ENCODE data around the gene PCDHGA10.
"Not testable (repeated sequence)": the region's sequence is repeated elsewhere in the genome, so short reads cannot be mapped to it uniquely, and the experiment has no call there.

The PCDHGA10 gene

DNA sequence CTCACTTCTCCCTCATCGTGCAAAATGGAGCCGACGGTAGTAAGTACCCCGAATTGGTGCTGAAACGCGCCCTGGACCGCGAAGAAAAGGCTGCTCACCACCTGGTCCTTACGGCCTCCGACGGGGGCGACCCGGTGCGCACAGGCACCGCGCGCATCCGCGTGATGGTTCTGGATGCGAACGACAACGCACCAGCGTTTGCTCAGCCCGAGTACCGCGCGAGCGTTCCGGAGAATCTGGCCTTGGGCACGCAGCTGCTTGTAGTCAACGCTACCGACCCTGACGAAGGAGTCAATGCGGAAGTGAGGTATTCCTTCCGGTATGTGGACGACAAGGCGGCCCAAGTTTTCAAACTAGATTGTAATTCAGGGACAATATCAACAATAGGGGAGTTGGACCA lies 18.5 kb downstream of the PCDHGA10 start:
- no peaks in the 10 kb centered on the region for H3K27me3 ChIP-seq (ENCODE audit: insufficient read depth, low read length)
- no peaks in the 10 kb centered on the region for H3K4me1 ChIP-seq (ENCODE audit: control insufficient read depth in 1 of 2, insufficient read depth in 2 of 2, low read length in 2 of 2)
- H3K4me2 ChIP-seq (ENCODE audit: low read length), result no peak overlapping the region
- H3K4ac ChIP-seq (ENCODE audit: low read depth, low read length), result no peak overlapping the region
- no peaks in the 10 kb centered on the region for H3K79me2 ChIP-seq (ENCODE audit: control insufficient read depth, insufficient read depth, low read length, poor library complexity)
- H4K8ac ChIP-seq (ENCODE audit: low read depth, low read length), result no peak overlapping the region
- peaks cover 29 to 37% of the 10 kb centered on the region in 2 experiments for H3K36me3 ChIP-seq (ENCODE audit: control insufficient read depth in 1 of 2, insufficient read depth in 2 of 2, low read length in 2 of 2)
- no peak overlapping the region for H3K14ac ChIP-seq (ENCODE audit: low read length)
- H2BK120ac ChIP-seq (ENCODE audit: insufficient read depth, low read length, poor library complexity), result no peak overlapping the region
- peaks cover 35% of the 10 kb centered on the region for H3K9me3 ChIP-seq (ENCODE audit: insufficient read depth, low read depth, low read length)
- H3K79me1 ChIP-seq (ENCODE audit: low read length), result no peaks in the 10 kb centered on the region
- no peak overlapping the region for H3K23ac ChIP-seq (ENCODE audit: low read length)
- no peak overlapping the region for H3K27ac ChIP-seq (ENCODE audit: low read depth, low read length)
- DNase-seq, result no peak
- no peak overlapping the region for H3K9ac ChIP-seq (ENCODE audit: low read length)
- no peak overlapping the region for H2AFZ ChIP-seq (ENCODE audit: insufficient read depth, low read length, poor library complexity)
- no peak overlapping the region for H2AK5ac ChIP-seq (ENCODE audit: low read length)
- H2BK5ac ChIP-seq (ENCODE audit: low read depth, low read length, poor library complexity), result no peak overlapping the region
- no CpG with 5 or more reads among the region's 37 CpGs for WGBS (ENCODE audit: extremely low coverage, insufficient coverage, insufficient read length)
- no peak overlapping the region for H3K18ac ChIP-seq (ENCODE audit: low read length)
- no peak overlapping the region for H4K91ac ChIP-seq (ENCODE audit: low read depth, low read length)
- no peak overlapping the region for H3K4me3 ChIP-seq (ENCODE audit: low read depth, low read length)
- H2BK12ac ChIP-seq (ENCODE audit: low read length), result no peak overlapping the region
- H4K12ac ChIP-seq (ENCODE audit: low read depth, low read length), result no peak overlapping the region

DNA sequence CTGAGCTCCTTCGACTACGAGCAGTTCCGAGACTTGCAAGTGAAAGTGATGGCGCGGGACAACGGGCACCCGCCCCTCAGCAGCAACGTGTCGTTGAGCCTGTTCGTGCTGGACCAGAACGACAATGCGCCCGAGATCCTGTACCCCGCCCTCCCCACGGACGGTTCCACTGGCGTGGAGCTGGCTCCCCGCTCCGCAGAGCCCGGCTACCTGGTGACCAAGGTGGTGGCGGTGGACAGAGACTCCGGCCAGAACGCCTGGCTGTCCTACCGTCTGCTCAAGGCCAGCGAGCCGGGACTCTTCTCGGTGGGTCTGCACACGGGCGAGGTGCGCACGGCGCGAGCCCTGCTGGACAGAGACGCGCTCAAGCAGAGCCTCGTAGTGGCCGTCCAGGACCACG lies 19.5 kb downstream of the PCDHGA10 start:
- H3K4me1 ChIP-seq (ENCODE audit: control insufficient read depth in 1 of 2, insufficient read depth in 2 of 2, low read length in 2 of 2); H3K4me3 ChIP-seq (ENCODE audit: low read depth, low read length); H3K4ac ChIP-seq (ENCODE audit: low read depth, low read length); H3K14ac ChIP-seq (ENCODE audit: low read length); DNase-seq; H4K12ac ChIP-seq (ENCODE audit: low read depth, low read length); H2BK5ac ChIP-seq (ENCODE audit: low read depth, low read length, poor library complexity); H2BK12ac ChIP-seq (ENCODE audit: low read length); H4K8ac ChIP-seq (ENCODE audit: low read depth, low read length); H3K27me3 ChIP-seq (ENCODE audit: insufficient read depth, low read length); H3K9ac ChIP-seq (ENCODE audit: low read length); H4K91ac ChIP-seq (ENCODE audit: low read depth, low read length); H3K27ac ChIP-seq (ENCODE audit: low read depth, low read length); H3K79me1 ChIP-seq (ENCODE audit: low read length); H2BK120ac ChIP-seq (ENCODE audit: insufficient read depth, low read length, poor library complexity); H2AFZ ChIP-seq (ENCODE audit: insufficient read depth, low read length, poor library complexity); H3K23ac ChIP-seq (ENCODE audit: low read length); H3K18ac ChIP-seq (ENCODE audit: low read length); H3K4me2 ChIP-seq (ENCODE audit: low read length); H3K79me2 ChIP-seq (ENCODE audit: control insufficient read depth, insufficient read depth, low read length, poor library complexity); H2AK5ac ChIP-seq (ENCODE audit: low read length): not testable (repeated sequence)
- no CpG with 5 or more reads among the region's 38 CpGs for WGBS (ENCODE audit: extremely low coverage, insufficient coverage, insufficient read length)
- peaks cover 32% of the 10 kb centered on the region for H3K9me3 ChIP-seq (ENCODE audit: insufficient read depth, low read depth, low read length)
- peaks cover 28 to 31% of the 10 kb centered on the region in 2 experiments for H3K36me3 ChIP-seq (ENCODE audit: control insufficient read depth in 1 of 2, insufficient read depth in 2 of 2, low read length in 2 of 2)

DNA sequence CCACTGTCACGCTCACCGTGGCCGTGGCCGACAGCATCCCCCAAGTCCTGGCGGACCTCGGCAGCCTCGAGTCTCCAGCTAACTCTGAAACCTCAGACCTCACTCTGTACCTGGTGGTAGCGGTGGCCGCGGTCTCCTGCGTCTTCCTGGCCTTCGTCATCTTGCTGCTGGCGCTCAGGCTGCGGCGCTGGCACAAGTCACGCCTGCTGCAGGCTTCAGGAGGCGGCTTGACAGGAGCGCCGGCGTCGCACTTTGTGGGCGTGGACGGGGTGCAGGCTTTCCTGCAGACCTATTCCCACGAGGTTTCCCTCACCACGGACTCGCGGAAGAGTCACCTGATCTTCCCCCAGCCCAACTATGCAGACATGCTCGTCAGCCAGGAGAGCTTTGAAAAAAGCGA lies 19.9 kb downstream of the PCDHGA10 start:
- not testable (repeated sequence) for H2BK5ac ChIP-seq (ENCODE audit: low read depth, low read length, poor library complexity); H3K23ac ChIP-seq (ENCODE audit: low read length); H3K27ac ChIP-seq (ENCODE audit: low read depth, low read length); H3K4ac ChIP-seq (ENCODE audit: low read depth, low read length); H4K8ac ChIP-seq (ENCODE audit: low read depth, low read length); H3K4me1 ChIP-seq (ENCODE audit: control insufficient read depth in 1 of 2, insufficient read depth in 2 of 2, low read length in 2 of 2); H3K4me2 ChIP-seq (ENCODE audit: low read length); H3K79me2 ChIP-seq (ENCODE audit: control insufficient read depth, insufficient read depth, low read length, poor library complexity); H4K91ac ChIP-seq (ENCODE audit: low read depth, low read length); H4K12ac ChIP-seq (ENCODE audit: low read depth, low read length); H3K9ac ChIP-seq (ENCODE audit: low read length); DNase-seq; H2BK120ac ChIP-seq (ENCODE audit: insufficient read depth, low read length, poor library complexity); H2AFZ ChIP-seq (ENCODE audit: insufficient read depth, low read length, poor library complexity); H3K79me1 ChIP-seq (ENCODE audit: low read length); H2AK5ac ChIP-seq (ENCODE audit: low read length); H3K14ac ChIP-seq (ENCODE audit: low read length); H3K18ac ChIP-seq (ENCODE audit: low read length); H3K4me3 ChIP-seq (ENCODE audit: low read depth, low read length); H2BK12ac ChIP-seq (ENCODE audit: low read length); H3K27me3 ChIP-seq (ENCODE audit: insufficient read depth, low read length)
- Histone ChIP-seq H3K9me3 (ENCODE audit: insufficient read depth, low read depth, low read length) (peaks cover 27% of the 10 kb centered on the region), H3K36me3 (ENCODE audit: control insufficient read depth in 1 of 2, insufficient read depth in 2 of 2, low read length in 2 of 2) (peaks cover 24 to 27% of the 10 kb centered on the region in 2 experiments)
- no CpG with 5 or more reads among the region's 29 CpGs for WGBS (ENCODE audit: extremely low coverage, insufficient coverage, insufficient read length)

DNA sequence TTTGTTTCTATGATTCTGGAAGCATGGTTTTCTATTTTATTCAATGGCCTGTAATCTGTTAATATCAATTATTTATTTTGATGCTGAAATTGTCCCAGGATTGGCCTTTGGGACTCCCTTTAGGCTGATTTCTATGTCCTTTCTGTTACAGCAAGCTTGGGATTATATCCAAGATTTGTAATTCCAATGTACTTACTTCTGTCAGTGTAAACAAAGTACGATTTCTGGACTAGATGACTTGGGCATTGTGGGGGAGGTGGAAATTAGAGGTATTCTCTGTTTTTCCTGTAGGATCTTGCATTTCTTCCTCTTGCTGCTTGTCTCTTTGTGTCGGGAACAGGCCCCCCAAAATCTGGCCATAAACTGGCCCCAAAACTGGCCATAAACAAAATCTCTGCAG lies 21.2 kb downstream of the PCDHGA10 start:
- Histone ChIP-seq H4K8ac (ENCODE audit: low read depth, low read length) (no peak overlapping the region), H4K12ac (ENCODE audit: low read depth, low read length) (no peak overlapping the region), H3K18ac (ENCODE audit: low read length) (no peak overlapping the region), H3K79me2 (ENCODE audit: control insufficient read depth, insufficient read depth, low read length, poor library complexity) (no peaks in the 10 kb centered on the region), H3K23ac (ENCODE audit: low read length) (no peak overlapping the region), H3K14ac (ENCODE audit: low read length) (no peak overlapping the region), H3K79me1 (ENCODE audit: low read length) (no peaks in the 10 kb centered on the region), H3K4me2 (ENCODE audit: low read length) (no peak overlapping the region), H3K4me3 (ENCODE audit: low read depth, low read length) (no peak overlapping the region), H3K27me3 (ENCODE audit: insufficient read depth, low read length) (no peaks in the 10 kb centered on the region), H2AK5ac (ENCODE audit: low read length) (no peak overlapping the region), H3K27ac (ENCODE audit: low read depth, low read length) (no peak overlapping the region), H2BK12ac (ENCODE audit: low read length) (no peak overlapping the region), H3K4ac (ENCODE audit: low read depth, low read length) (no peak overlapping the region), H3K9ac (ENCODE audit: low read length) (no peak overlapping the region), H2BK5ac (ENCODE audit: low read depth, low read length, poor library complexity) (no peak overlapping the region), H3K36me3 (ENCODE audit: control insufficient read depth in 1 of 2, insufficient read depth in 2 of 2, low read length in 2 of 2) (peaks cover 19 to 21% of the 10 kb centered on the region in 2 experiments), H3K9me3 (ENCODE audit: insufficient read depth, low read depth, low read length) (peaks cover 22% of the 10 kb centered on the region), H2AFZ (ENCODE audit: insufficient read depth, low read length, poor library complexity) (no peak overlapping the region), H3K4me1 (ENCODE audit: control insufficient read depth in 1 of 2, insufficient read depth in 2 of 2, low read length in 2 of 2) (peaks cover 0 to 2% of the 10 kb centered on the region in 2 experiments), H4K91ac (ENCODE audit: low read depth, low read length) (no peak overlapping the region), H2BK120ac (ENCODE audit: insufficient read depth, low read length, poor library complexity) (no peak overlapping the region)
- no peak for DNase-seq
- WGBS (ENCODE audit: extremely low coverage, insufficient coverage, insufficient read length), result no CpG with 5 or more reads among the region's 2 CpGs
